Ectodermal cell (in vitro differentiated cells): ENCODE data around the gene CTSV.
"Not testable (repeated sequence)": the region's sequence is repeated elsewhere in the genome, so short reads cannot be mapped to it uniquely, and the experiment has no call there.

ENCODE experiments used
- H3K27ac ChIP-seq: 2 replicates; pipeline ENCODE4 v1.7.0; 2013; ENCODE audit warnings: mild to moderate bottlenecking, low read depth, low read length; ENCODE audit not compliant: insufficient read depth, poor library complexity, severe bottlenecking
- H3K27me3 ChIP-seq: 2 replicates; pipeline ENCODE4 v1.7.0; 2013; ENCODE audit warnings: mild to moderate bottlenecking, low read length; ENCODE audit not compliant: insufficient read depth, control insufficient read depth, poor library complexity, severe bottlenecking
- H3K36me3 ChIP-seq: one replicate; pipeline ENCODE4 v1.7.0; 2013; ENCODE audit warnings: low read length; ENCODE audit not compliant: control insufficient read depth, insufficient read depth
- H3K4me1 ChIP-seq: one replicate; pipeline ENCODE4 v1.7.0; 2013; ENCODE audit warnings: low read length; ENCODE audit not compliant: control insufficient read depth, insufficient read depth
- H3K4me3 ChIP-seq: 2 replicates; pipeline ENCODE4 v1.7.0; 2013; ENCODE audit warnings: low read depth, low read length, control low read depth; ENCODE audit not compliant: insufficient read depth
- H3K9me3 ChIP-seq: 2 replicates; pipeline ENCODE4 v1.7.0; 2013; ENCODE audit warnings: mild to moderate bottlenecking, low read length, moderate library complexity; ENCODE audit not compliant: control insufficient read depth
- WGBS, 2 experiments: methylation state at CpG; one replicate each; pipeline ENCODE4 v1.1.7; 2013; ENCODE audit warnings: missing lambda C conversion rate in 2 of 2; 5-methylcytosine and 5-hydroxymethylcytosine counted together

Gene CTSV

DNA sequence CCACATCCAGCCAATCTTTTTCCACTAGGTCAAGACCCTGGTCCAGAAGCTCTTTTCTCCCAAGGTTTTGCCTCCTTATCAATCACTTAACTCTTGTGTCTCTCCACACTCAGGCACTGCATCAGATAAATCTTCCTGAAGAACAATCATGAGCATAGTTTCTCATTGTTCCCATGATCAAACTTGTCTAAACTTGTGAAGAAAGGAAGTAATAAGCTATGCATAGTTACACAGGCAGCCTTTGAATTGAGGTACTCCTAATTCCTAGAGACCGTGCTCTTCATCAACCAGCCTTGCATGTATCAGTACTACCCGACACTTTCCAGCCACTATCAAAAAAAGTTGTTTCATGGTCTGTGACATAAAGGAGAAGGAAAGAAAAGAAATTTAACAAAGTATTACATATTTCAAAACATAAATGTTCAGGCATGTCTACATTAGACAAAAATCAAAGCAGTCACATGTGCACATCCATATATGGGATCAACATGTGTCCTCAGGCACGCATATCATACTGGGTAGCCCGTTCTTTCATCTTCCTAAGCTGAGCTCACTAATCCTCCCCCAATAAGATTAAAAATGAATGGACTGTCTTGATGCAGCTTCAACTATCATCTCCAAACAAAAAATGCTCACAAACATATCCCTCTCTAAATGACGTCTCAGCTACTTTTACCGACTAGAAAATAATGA lies 41.8 kb downstream of the CTSV start:
- H3K27me3 ChIP-seq, H3K9me3 ChIP-seq, H3K4me1 ChIP-seq, H3K27ac ChIP-seq, H3K36me3 ChIP-seq, H3K4me3 ChIP-seq: not testable (repeated sequence)
- WGBS, 2 experiments = 100% methylated on average over 1 of the region's 6 CpGs; no CpG with 5 or more reads in 1 of the 2 experiments

DNA sequence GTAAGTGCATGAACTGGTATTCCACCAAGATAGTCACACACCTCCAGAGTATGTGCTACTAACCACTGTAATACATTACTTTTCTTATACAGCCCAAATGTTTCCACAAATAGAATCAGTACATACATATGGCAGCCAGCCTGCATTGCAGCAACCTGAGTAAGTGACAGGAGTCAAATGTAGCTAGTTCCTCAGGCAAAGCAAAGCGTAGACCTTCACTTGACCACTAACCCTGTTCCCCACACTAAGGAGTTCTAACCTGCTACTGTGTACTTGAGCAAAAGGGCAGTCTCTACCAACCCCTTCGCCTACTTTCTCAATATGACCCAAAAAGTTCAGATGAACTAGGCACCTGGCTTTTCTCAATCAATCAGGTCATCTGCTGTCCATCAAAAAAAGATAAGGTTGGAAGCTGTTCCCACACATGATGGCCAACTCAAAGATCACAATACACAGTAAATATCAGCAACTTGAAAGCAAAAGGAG lies 44.4 kb downstream of the CTSV start:
- not testable (repeated sequence) for H3K36me3 ChIP-seq, H3K27me3 ChIP-seq, H3K4me1 ChIP-seq, H3K27ac ChIP-seq, H3K9me3 ChIP-seq, H3K4me3 ChIP-seq
- WGBS, 2 experiments = no CpG with 5 or more reads among the region's 2 CpGs

DNA sequence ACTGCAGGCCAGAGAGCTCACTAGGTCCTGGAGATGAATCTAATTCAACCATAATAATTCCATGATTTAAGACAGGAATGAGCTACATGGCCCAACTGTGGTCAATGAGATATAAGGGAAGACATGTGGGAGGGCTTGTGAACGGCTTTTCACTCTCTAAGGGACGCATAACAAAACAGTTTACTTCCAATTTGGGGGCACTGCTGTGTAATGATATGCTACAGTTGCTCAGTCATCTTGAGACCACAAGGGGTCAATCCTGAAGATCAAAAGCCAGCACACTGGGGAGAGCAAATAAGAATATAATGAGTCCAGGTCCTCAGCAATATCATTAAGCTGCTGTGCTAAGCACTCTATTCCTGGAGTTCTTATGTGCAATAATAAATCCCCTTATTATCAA lies 46.6 kb downstream of the CTSV start:
- not testable (repeated sequence) for H3K4me3 ChIP-seq, H3K27me3 ChIP-seq, H3K4me1 ChIP-seq, H3K27ac ChIP-seq, H3K9me3 ChIP-seq, H3K36me3 ChIP-seq
- WGBS, 2 experiments = no CpG with 5 or more reads among the region's 2 CpGs

DNA sequence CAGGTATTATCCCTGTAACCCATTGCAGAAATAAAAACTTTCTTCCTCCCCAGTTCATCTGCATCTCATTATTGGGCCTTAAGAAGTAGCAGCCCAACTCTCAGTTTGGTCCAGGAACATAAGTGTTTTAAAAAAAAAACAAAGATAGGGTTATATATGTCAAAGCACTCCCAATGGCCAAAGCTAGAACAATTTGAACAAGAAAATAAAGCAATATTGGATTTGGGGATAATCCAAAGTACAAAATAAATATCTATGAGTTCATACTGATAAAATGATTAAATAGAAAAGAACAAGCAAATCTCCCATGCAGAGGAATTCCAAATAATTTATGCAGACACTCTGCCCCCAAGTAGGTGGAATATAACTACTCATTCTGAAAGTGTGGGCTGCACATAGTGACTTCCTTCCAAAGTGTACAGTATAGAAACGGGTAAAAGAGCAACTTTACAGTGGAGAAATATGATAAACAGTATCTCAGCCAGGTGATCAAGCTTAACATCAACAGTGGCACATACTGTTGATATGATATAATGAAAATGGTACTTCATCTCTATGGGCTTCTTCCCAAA lies 49.1 kb downstream of the CTSV start:
- H3K9me3 ChIP-seq, H3K4me1 ChIP-seq, H3K27me3 ChIP-seq, H3K4me3 ChIP-seq, H3K27ac ChIP-seq, H3K36me3 ChIP-seq: not testable (repeated sequence)
- 89 to 93% methylated on average over 1 of the region's 1 CpG for WGBS, 2 experiments

DNA sequence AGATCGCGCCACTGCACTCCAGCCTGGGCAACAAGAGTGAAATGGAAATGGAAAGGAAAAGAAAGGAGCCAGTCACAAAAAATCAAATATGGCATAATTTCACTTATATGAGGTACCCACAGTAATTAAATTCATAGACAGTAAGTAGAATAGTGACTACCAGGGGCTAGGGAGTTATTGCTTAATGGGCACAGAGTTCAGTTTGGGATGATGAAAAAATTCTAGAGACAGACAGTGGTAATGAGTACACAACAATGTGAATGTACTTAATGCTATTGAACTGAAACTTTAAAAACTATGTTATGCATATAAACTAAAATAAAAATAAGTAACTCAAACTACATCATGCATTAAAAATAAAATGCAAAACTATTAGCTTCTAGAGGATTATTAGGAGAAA lies 54.1 kb downstream of the CTSV start:
- H3K4me3 ChIP-seq, H3K36me3 ChIP-seq, H3K4me1 ChIP-seq, H3K27ac ChIP-seq, H3K27me3 ChIP-seq, H3K9me3 ChIP-seq: not testable (repeated sequence)
- 72 to 81% methylated on average over 2 of the region's 2 CpGs for WGBS, 2 experiments

DNA sequence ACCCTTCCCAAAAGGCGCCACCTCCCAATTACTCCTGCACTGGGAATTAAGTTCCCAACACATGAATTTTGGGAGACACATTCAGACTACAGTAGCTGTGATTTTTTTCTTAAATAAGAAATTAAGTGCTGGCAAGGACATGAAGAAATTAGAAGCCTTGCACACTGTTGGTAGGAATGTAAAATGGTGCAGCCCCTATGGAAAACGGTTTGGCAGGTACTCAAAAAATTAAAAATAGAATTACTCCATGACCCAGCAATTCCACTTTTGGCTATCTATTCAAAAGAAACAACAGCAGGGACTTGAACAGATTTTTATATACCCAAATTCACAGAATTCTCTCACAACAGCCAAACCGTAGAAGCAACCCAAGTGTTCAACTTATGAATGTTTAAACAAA lies 54.8 kb downstream of the CTSV start:
- H3K4me1 ChIP-seq, H3K36me3 ChIP-seq, H3K27me3 ChIP-seq, H3K4me3 ChIP-seq, H3K9me3 ChIP-seq, H3K27ac ChIP-seq: not testable (repeated sequence)
- 90 to 91% methylated on average over 1 to 2 of the region's 3 CpGs for WGBS, 2 experiments

DNA sequence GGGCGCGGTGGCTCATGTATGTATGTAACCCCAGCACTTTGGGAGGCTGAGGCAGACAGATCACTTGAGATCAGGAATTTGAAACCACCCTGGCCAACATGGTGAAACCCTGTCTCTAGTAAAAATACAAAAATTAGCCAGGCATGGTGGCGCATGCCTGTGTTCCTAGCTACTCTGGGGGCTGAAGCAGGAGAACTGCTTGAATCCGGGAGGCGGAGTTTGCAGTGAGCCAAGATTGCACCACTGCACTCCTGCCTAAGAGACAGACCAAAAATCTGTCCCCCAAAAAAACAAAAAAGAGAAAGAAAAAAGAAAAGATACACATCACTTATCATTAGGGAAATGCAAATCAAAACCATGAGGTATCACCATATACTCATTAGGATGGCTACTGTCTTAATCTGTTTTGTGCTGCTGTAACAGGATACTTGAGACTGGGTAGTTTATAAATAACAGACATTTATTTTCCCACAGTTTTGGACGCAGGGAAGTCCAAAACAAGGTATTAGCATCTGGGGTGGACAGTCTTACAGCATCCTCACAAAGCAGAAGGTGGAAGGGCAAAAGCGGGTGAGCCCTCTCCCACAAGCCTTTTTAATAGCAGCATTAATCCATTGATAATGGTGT lies 55.3 kb downstream of the CTSV start:
- not testable (repeated sequence) for H3K27me3 ChIP-seq, H3K4me3 ChIP-seq, H3K27ac ChIP-seq, H3K4me1 ChIP-seq, H3K9me3 ChIP-seq, H3K36me3 ChIP-seq
- WGBS, 2 experiments = 89 to 92% methylated on average over 7 of the region's 7 CpGs
